G401 (cell line): Measurements from ENCODE around the gene PTPRN2. TPM values are rescaled to one million over a fixed set of nuclear protein-coding genes. Genes with fewer than 3 reads are reported as not detected.
"Not testable (repeated sequence)": the region's sequence is repeated elsewhere in the genome, so short reads cannot be mapped to it uniquely, and the experiment has no call there.

ENCODE experiments used
- DNase-seq: peaks from one replicate; pipeline ENCODE4 v3.0.0-alpha.2; 2015; ENCODE audit warnings: low spot score
- in situ Hi-C: cut with HindIII; loops from 2 replicates; pipeline ENCODE4 v1.10.0; 2016; ENCODE audit warnings: low sequenced_read_pairs, mixed read lengths
- total RNA-seq: library from RNA; depleted of rRNA; stranded (reverse); fragments of >200 nt; shearing (Covaris generic); gene quantifications from 2 replicates; pipeline ENCODE4 v1.2.3, GENCODE V29; 2014

Gene PTPRN2
- total RNA-seq, 1 experiment from 2014 or later = not detected

- no peak for DNase-seq
Measured at GRCh38 chr7:158277219-158278141, 310.1 kb downstream of the PTPRN2 start.

GRCh38 chr7:158276414-158277218, 311.0 kb downstream of the PTPRN2 start:
- DNase-seq = no peak
- in situ Hi-C loops = no loop called here

More at GRCh38 chr7:158277219-158278141, 310.1 kb downstream of the PTPRN2 start:
- in situ Hi-C loops = no loop called here

- DNase-seq = no peak
- in situ Hi-C loops = no loop called here
Measured at GRCh38 chr7:158275711-158276413, 311.8 kb downstream of the PTPRN2 start.

- in situ Hi-C loops = no loop called here
- no peak for DNase-seq
Measured at GRCh38 chr7:158274996-158275395, 312.6 kb downstream of the PTPRN2 start.

GRCh38 chr7:158274404-158274811, 313.2 kb downstream of the PTPRN2 start:
- DNase-seq = no peak
- in situ Hi-C loops = no loop called here

- DNase-seq, in situ Hi-C loops: not testable (repeated sequence)
Measured at GRCh38 chr7:158273756-158274342, 313.8 kb downstream of the PTPRN2 start.

GRCh38 chr7:158273138-158273651, 314.4 kb downstream of the PTPRN2 start:
- DNase-seq = no peak

GRCh38 chr7:158272509-158273137, 315.0 kb downstream of the PTPRN2 start:
- no peak for DNase-seq
- in situ Hi-C loops = no loop called here

More at GRCh38 chr7:158273138-158273651, 314.4 kb downstream of the PTPRN2 start:
- in situ Hi-C loops = no loop called here

- DNase-seq = no peak
- in situ Hi-C loops = no loop called here
Measured at GRCh38 chr7:158272091-158272490, 315.5 kb downstream of the PTPRN2 start.

- in situ Hi-C loops = no loop called here
Measured at GRCh38 chr7:158271646-158272045, 316.0 kb downstream of the PTPRN2 start.

GRCh38 chr7:158270856-158271413, 316.7 kb downstream of the PTPRN2 start:
- in situ Hi-C loops = no loop called here
- no peak for DNase-seq

More at GRCh38 chr7:158271646-158272045, 316.0 kb downstream of the PTPRN2 start:
- DNase-seq = no peak

- DNase-seq = no peak
- in situ Hi-C loops = no loop called here
Measured at GRCh38 chr7:158270106-158270775, 317.4 kb downstream of the PTPRN2 start.

- in situ Hi-C loops = no loop called here
- DNase-seq = no peak
Measured at GRCh38 chr7:158268816-158269535, 318.6 kb downstream of the PTPRN2 start.

GRCh38 chr7:158267742-158268435, 319.7 kb downstream of the PTPRN2 start:
- in situ Hi-C loops = no loop called here
- DNase-seq = peak; percentile 25

- DNase-seq = no peak
- in situ Hi-C loops = no loop called here
Measured at GRCh38 chr7:158266817-158267741, 320.5 kb downstream of the PTPRN2 start.
